B cell (primary cell): Measurements from ENCODE around the gene LRIG1.

Experiments used
- CTCF ChIP-seq: fragments of 200-600 bp; IDR thresholded peaks from one replicate; pipeline ENCODE4 v1.8.0; 2022; ENCODE audit warnings: antibody characterized with exemption, mild to moderate bottlenecking
- EZH2 ChIP-seq: IDR thresholded peaks from 2 replicates; pipeline ENCODE4 v1.6.1; 2012; ENCODE audit warnings: borderline replicate concordance, low read depth, mild to moderate bottlenecking, moderate library complexity, low read length; ENCODE audit not compliant: insufficient read depth, poor library complexity, severe bottlenecking

- TF ChIP-seq CTCF (no peak), EZH2 (no peak)
Measured at GRCh38 chr3:66370179-66370578, 130.6 kb downstream of the LRIG1 start.
